Lower lobe of right lung (tissue), 2 donors: ENCODE results near the gene PGM3. TPM values are rescaled to one million over a fixed set of nuclear protein-coding genes. Genes with fewer than 3 reads are reported as not detected.

Experiments used
- ATAC-seq, 2 donors: fragments of 200-7000 bp; cut with Tn5 transposase; one replicate each; pipeline ENCODE4 v1.9.1; 2020 to 2022; ENCODE audit warnings: mild to moderate bottlenecking in 2 of 2, moderate library complexity in 2 of 2
- DNase-seq: peaks from one replicate; pipeline ENCODE4 v3.0.0-alpha.2; 2020
- H3K27ac ChIP-seq: fragments of 200-600 bp; one replicate; pipeline ENCODE4 v1.8.0; 2022
- H3K27me3 ChIP-seq: fragments of 200-600 bp; one replicate; pipeline ENCODE4 v1.8.0; 2022; ENCODE audit warnings: low read depth
- H3K36me3 ChIP-seq: fragments of 200-600 bp; one replicate; pipeline ENCODE4 v1.8.0; 2022; ENCODE audit warnings: mild to moderate bottlenecking
- H3K4me1 ChIP-seq: fragments of 200-600 bp; one replicate; pipeline ENCODE4 v1.8.0; 2022
- H3K4me3 ChIP-seq: fragments of 200-600 bp; one replicate; pipeline ENCODE4 v1.8.0; 2022; ENCODE audit warnings: mild to moderate bottlenecking
- H3K9me3 ChIP-seq: fragments of 200-600 bp; one replicate; pipeline ENCODE4 v1.8.0; 2022
- intact Hi-C: fragments of 100-400 bp; cut with DNase I; formaldehyde crosslinking; loops from one replicate; pipeline ENCODE4 v1.11.0; 2022
- total RNA-seq: library from RNA; stranded (reverse); fragmentation: NEBNext Ultra II Directional; extraction: Animal tissue kit (Norgen Biotek cat#: 25700); gene quantifications from one replicate; pipeline ENCODE4 v1.2.1, GENCODE V29; 2021
- TF ChIP-seq, protein P1 (sequence below): fragments of 200-600 bp; IDR thresholded peaks from one replicate; pipeline ENCODE4 v1.8.0; 2022; ENCODE audit warnings: antibody characterized with exemption, mild to moderate bottlenecking
- donor health status: DM: no; HTN: yes; CAD: no; lungs with severe emphysema.

Gene PGM3
- total RNA-seq, 1 donor from 2014 or later = 34.9 TPM

DNA sequence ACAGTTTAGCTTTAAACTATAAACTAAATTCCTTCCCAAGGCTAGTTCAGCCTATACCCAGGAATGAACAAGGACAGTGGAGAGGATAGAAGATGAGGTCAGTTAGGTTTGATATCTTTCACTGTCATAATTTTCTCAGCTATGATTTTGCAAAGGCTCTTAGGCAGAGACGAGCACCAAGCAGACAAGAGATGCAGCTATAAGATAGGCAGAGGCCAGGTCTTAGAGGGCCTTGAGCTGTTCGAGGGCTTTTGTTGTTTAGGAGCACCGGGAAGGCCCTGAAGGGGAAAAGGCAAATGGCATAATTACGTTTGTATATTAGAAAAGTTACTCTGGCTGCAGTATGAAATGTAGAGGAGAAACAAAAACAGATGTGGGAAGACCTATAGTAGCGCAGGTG lies 65.8 kb downstream of the PGM3 start:
- no peaks in the 10 kb centered on the region for H3K9me3 ChIP-seq
- no peak for DNase-seq
- H3K4me1 ChIP-seq = no peaks in the 10 kb centered on the region
- peaks cover 97% of the 10 kb centered on the region for H3K36me3 ChIP-seq
- H3K4me3 ChIP-seq = no peak overlapping the region
- intact Hi-C loops = no loop called here
- H3K27ac ChIP-seq = no peak overlapping the region
- ATAC-seq = no peak
- TF ChIP-seq, protein P1, sequence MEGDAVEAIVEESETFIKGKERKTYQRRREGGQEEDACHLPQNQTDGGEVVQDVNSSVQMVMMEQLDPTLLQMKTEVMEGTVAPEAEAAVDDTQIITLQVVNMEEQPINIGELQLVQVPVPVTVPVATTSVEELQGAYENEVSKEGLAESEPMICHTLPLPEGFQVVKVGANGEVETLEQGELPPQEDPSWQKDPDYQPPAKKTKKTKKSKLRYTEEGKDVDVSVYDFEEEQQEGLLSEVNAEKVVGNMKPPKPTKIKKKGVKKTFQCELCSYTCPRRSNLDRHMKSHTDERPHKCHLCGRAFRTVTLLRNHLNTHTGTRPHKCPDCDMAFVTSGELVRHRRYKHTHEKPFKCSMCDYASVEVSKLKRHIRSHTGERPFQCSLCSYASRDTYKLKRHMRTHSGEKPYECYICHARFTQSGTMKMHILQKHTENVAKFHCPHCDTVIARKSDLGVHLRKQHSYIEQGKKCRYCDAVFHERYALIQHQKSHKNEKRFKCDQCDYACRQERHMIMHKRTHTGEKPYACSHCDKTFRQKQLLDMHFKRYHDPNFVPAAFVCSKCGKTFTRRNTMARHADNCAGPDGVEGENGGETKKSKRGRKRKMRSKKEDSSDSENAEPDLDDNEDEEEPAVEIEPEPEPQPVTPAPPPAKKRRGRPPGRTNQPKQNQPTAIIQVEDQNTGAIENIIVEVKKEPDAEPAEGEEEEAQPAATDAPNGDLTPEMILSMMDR = no peak
- H3K27me3 ChIP-seq = no peaks in the 10 kb centered on the region

DNA sequence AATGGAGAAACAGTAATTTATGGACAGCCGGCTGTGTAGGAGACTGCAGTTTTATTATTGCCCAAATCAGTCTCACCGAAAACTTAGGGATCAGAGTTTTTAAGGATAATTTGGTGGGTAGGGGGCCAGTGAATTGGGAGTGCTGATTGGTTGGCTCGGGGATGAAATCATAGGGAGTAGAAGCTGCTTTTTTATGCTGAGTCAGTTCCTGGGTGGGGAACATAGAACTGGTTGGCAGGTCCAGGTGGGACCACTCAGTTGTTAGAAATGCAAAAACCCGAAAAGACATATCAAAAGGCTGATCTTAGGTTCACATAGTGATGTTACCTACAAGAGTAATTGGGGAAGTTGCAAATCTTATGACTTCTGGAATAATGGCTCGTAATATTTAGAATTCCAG lies 66.3 kb downstream of the PGM3 start:
- DNase-seq (no peak), ATAC-seq (no peak)
- no peaks in the 10 kb centered on the region for H3K9me3 ChIP-seq
- no peak overlapping the region for H3K27ac ChIP-seq
- peaks cover 95% of the 10 kb centered on the region for H3K36me3 ChIP-seq
- H3K27me3 ChIP-seq = no peaks in the 10 kb centered on the region
- intact Hi-C loops = no loop called here
- H3K4me1 ChIP-seq = no peaks in the 10 kb centered on the region
- TF ChIP-seq, protein P1 = no peak
- no peak overlapping the region for H3K4me3 ChIP-seq

DNA sequence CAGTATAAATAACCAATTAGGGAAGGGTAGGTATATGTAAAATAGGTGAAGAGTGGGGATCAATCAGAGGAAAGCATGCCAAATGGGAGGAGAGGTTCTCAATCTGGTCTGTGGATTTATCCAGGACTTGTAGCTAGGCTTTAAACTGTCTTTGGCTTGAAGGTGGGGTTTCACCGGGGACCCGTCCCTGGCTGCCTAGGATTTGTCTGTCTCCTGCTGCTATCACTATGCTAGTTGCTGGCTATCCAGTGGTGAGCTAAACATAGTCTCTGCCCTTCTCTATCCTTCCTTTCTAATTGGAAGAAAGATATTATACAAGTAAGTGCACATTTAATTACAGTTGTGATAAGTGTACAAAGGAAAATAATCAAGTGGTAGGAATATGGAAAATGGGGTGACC lies 66.8 kb downstream of the PGM3 start:
- ATAC-seq = no peak
- DNase-seq = no peak
- Histone ChIP-seq H3K27me3 (no peaks in the 10 kb centered on the region), H3K27ac (no peak overlapping the region), H3K4me3 (no peak overlapping the region), H3K4me1 (no peaks in the 10 kb centered on the region), H3K9me3 (no peaks in the 10 kb centered on the region), H3K36me3 (peaks cover 91% of the 10 kb centered on the region)
- intact Hi-C loops = no loop called here
- TF ChIP-seq, protein P1 = no peak

DNA sequence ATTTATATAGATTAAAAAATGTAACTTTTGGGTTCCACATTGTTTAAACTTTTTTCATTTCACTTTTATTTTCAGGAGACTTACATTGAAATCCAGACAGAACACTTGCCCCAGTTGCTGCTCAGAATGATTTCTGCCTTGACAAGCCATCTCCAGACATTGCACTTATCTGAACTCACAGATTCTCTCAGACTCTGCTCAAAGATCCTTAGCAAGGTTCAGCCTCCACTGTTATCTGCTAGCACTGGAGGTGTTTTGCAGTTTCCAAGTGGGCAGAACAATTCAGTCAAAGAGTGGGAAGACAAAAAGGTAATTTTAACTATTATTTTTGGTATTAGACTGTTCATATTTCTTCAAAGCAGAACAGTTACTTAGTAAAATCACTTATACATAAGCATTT lies 67.6 kb downstream of the PGM3 start:
- Histone ChIP-seq H3K9me3 (no peaks in the 10 kb centered on the region), H3K4me1 (no peaks in the 10 kb centered on the region), H3K4me3 (no peak overlapping the region), H3K27ac (no peak overlapping the region), H3K36me3 (peaks cover 92% of the 10 kb centered on the region), H3K27me3 (no peaks in the 10 kb centered on the region)
- TF ChIP-seq, protein P1 = no peak
- ATAC-seq (no peak), DNase-seq (no peak)
- intact Hi-C loops = no loop called here

DNA sequence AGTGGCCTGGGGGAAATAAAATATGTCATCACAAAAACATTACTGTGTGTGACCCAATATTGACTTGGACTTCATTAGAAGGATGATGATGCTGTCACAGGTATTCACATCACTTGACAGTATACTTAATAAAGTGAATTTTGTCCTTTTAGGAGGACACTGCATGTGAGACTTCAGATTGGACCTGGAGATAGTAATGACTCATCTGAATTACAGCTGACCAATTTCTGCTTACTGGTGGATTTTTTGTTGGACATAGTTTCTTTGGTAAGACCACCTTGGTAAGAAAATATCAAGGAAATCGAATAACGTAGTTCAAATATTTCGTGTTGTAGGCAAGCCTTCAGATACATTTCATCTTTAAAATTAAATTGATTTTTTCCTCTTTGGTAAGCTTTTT lies 68.5 kb downstream of the PGM3 start:
- DNase-seq = no peak
- H3K27me3 ChIP-seq = no peaks in the 10 kb centered on the region
- H3K27ac ChIP-seq = no peak overlapping the region
- intact Hi-C loops = no loop called here
- TF ChIP-seq, protein P1 = no peak
- no peak overlapping the region for H3K4me3 ChIP-seq
- no peaks in the 10 kb centered on the region for H3K9me3 ChIP-seq
- H3K36me3 ChIP-seq = peaks cover 93% of the 10 kb centered on the region
- H3K4me1 ChIP-seq = no peaks in the 10 kb centered on the region
- ATAC-seq = no peak

DNA sequence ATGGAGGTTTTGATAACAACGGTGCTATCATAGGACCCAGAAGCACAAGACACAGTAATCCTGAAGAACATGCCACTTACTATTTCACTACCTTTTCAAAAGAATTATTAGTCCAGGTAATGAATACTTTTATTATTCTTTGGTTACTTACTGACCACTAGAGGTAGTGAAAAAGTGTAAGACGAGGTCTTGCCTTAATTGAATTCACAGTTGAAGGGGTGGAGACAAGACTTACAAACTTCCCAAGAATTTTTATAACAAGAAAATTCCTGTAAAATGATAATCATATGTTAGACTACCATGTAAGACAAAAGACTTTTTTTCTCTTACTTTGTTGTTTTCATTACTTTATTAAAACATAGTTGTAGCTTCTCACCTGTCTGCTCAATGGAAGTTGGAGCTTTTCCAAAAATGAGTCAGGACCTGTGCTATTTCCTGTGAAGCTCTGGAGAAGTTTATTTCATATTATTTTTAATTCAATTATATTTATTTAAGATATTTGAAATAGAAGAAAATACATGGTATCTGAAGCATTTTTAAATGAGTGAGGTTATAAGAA lies 73.2 kb downstream of the PGM3 start:
- peaks cover 51% of the 10 kb centered on the region for H3K36me3 ChIP-seq
- TF ChIP-seq, protein P1 = no peak
- ATAC-seq = no peak
- no peak overlapping the region for H3K27ac ChIP-seq
- no peaks in the 10 kb centered on the region for H3K9me3 ChIP-seq
- no peaks in the 10 kb centered on the region for H3K27me3 ChIP-seq
- intact Hi-C loops = no loop called here
- H3K4me1 ChIP-seq = no peaks in the 10 kb centered on the region
- DNase-seq = no peak
- H3K4me3 ChIP-seq = no peak overlapping the region
